Progenitor cell of endocrine pancreas (in vitro differentiated cells): ENCODE measurements around the gene CXADR. TPM values are rescaled to one million over a fixed set of nuclear protein-coding genes. Genes with fewer than 3 reads are reported as not detected.

Experiments used
- DNase-seq: peaks from one replicate; pipeline ENCODE4 v3.0.0; 2021; ENCODE audit warnings: low spot score; ENCODE audit not compliant: unreplicated experiment
- H3K27ac Mint-ChIP-seq: 2 replicates; pipeline ENCODE4 v1.8.0; 2021; ENCODE audit warnings: mild to moderate bottlenecking, moderate library complexity, mixed read lengths
- H3K27me3 Mint-ChIP-seq: 2 replicates; pipeline ENCODE4 v1.8.0; 2021; ENCODE audit warnings: mixed read lengths
- H3K36me3 Mint-ChIP-seq: 2 replicates; pipeline ENCODE4 v1.8.0; 2022; ENCODE audit warnings: mixed read lengths; ENCODE audit not compliant: insufficient read depth
- H3K4me1 Mint-ChIP-seq: 2 replicates; pipeline ENCODE4 v1.8.0; 2021; ENCODE audit warnings: low read depth, mixed read lengths
- H3K4me3 Mint-ChIP-seq: 2 replicates; pipeline ENCODE4 v1.8.0; 2021; ENCODE audit warnings: low read depth, mild to moderate bottlenecking, moderate library complexity, mixed read lengths
- H3K9me3 Mint-ChIP-seq: 2 replicates; pipeline ENCODE4 v1.8.0; 2021; ENCODE audit warnings: low read depth, mixed read lengths
- CTCF ChIP-seq: fragments of 200-600 bp; sonication (generic); IDR thresholded peaks from one replicate; pipeline ENCODE4 v1.5.0; 2021; ENCODE audit warnings: antibody characterized with exemption, mild to moderate bottlenecking; ENCODE audit not compliant: unreplicated experiment
- total RNA-seq: library from RNA; stranded (reverse); gene quantifications from 2 replicates; pipeline ENCODE4 v1.2.1, GENCODE V29; 2021

CXADR gene
- total RNA-seq, 1 donor from 2014 or later: 65.9 TPM

DNA sequence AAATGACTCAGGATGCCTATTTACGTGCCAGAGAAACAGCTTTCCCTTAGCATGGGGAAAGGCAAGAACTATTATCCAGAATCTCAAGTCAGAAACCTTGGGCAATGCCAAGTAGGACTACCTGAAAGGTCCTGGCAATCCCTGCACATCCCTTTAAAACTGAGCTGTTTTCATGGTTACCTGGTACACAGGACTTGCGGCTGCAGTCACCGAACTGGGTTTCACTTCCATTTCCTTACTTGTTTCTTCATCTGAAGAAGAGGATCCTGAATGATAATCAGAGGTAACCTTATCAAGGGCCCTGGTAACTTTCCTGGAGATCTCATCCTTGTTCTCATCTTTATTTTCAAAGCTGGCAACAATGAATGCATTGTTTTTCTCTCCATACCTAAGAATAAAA is 85.6 kb downstream of the CXADR start:
- Mint-ChIP-seq H3K4me3 (no peak overlapping the region), H3K36me3 (peaks cover 24% of the 10 kb centered on the region), H3K27ac (no peak overlapping the region), H3K4me1 (peaks cover 4% of the 10 kb centered on the region), H3K9me3 (no peaks in the 10 kb centered on the region), H3K27me3 (no peaks in the 10 kb centered on the region)
- TF ChIP-seq CTCF: no peak
- no peak for DNase-seq

GRCh38 chr21:17602874-17603273 is 90.0 kb downstream of the CXADR start:
- TF ChIP-seq CTCF: no peak
- H3K27ac Mint-ChIP-seq: no peak overlapping the region
- no peak for DNase-seq
- no peak overlapping the region for H3K4me3 Mint-ChIP-seq
- no peaks in the 10 kb centered on the region for H3K9me3 Mint-ChIP-seq
- H3K36me3 Mint-ChIP-seq: peaks cover 27% of the 10 kb centered on the region
- H3K27me3 Mint-ChIP-seq: no peaks in the 10 kb centered on the region
- H3K4me1 Mint-ChIP-seq: peaks cover 5% of the 10 kb centered on the region

GRCh38 chr21:17607684-17608083 is 94.8 kb downstream of the CXADR start:
- Mint-ChIP-seq H3K36me3 (peaks cover 20% of the 10 kb centered on the region), H3K27ac (no peak overlapping the region), H3K4me1 (peaks cover 21% of the 10 kb centered on the region), H3K4me3 (no peak overlapping the region), H3K27me3 (no peaks in the 10 kb centered on the region), H3K9me3 (no peaks in the 10 kb centered on the region)
- TF ChIP-seq CTCF: no peak
- no peak for DNase-seq

- peak overlapping the region; percentile 50 for H3K4me3 Mint-ChIP-seq
Observed at GRCh38 chr21:17609681-17610080, 96.8 kb downstream of the CXADR start.

DNA sequence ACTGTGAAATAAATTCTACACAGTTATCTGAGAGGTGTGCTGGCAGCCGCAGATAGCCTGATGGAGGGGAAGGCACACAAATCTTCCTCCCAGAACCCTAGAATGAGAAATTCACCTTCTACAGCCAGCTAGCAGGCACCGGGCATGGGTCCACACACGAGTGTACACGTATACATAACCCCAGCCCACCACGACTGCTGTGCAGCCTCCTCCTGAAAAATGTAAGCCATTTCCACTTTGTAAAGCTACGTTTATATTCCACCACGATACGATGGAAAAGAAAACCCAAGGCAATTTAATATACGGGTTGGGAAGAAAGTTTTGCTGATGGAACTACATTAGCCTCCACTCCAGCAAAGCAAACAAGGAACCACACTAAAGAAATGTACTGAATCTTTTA is 98.1 kb downstream of the CXADR start:
- no peaks in the 10 kb centered on the region for H3K9me3 Mint-ChIP-seq
- peak overlapping the region; percentile 97 for H3K27ac Mint-ChIP-seq
- H3K36me3 Mint-ChIP-seq: peaks cover 10% of the 10 kb centered on the region
- TF ChIP-seq CTCF: no peak
- H3K4me1 Mint-ChIP-seq: peaks cover 16% of the 10 kb centered on the region
- H3K4me3 Mint-ChIP-seq: peak overlapping the region; percentile 79
- DNase-seq: no peak
- H3K27me3 Mint-ChIP-seq: no peaks in the 10 kb centered on the region

More at GRCh38 chr21:17609681-17610080, 96.8 kb downstream of the CXADR start:
- no peak for TF ChIP-seq CTCF
- DNase-seq: no peak
- H3K27ac Mint-ChIP-seq: no peak overlapping the region
- no peaks in the 10 kb centered on the region for H3K27me3 Mint-ChIP-seq
- H3K9me3 Mint-ChIP-seq: no peaks in the 10 kb centered on the region
- peaks cover 10% of the 10 kb centered on the region for H3K36me3 Mint-ChIP-seq
- H3K4me1 Mint-ChIP-seq: peaks cover 16% of the 10 kb centered on the region
